Activated B cell treated with CpG ODN at 0.5 μM for 24 hours (primary cell): ENCODE data around the gene MYH9. TPM values are rescaled to one million over a fixed set of nuclear protein-coding genes. Genes with fewer than 3 reads are reported as not detected.

Source experiments
- ATAC-seq: fragments of 200-7000 bp; cut with Tn5 transposase; one replicate; pipeline ENCODE4 v1.10.0; 2021; ENCODE audit warnings: low read depth, mild to moderate bottlenecking, moderate library complexity
- CTCF ChIA-PET: fragments of 350-600 bp; sonication (Branson Sonifier 250); formaldehyde crosslinking; loops from one replicate; lab custom pipeline; 2021; ENCODE audit warnings: antibody characterized with exemption; lab: Charles Lee
- POLR2A ChIA-PET: fragments of 350-600 bp; sonication (Branson Sonifier 250); formaldehyde crosslinking; loops from one replicate; lab custom pipeline; 2021; ENCODE audit warnings: antibody characterized with exemption; lab: Charles Lee
- DNase-seq: peaks from one replicate; pipeline ENCODE4 v3.0.0; 2022
- H3K27ac Mint-ChIP-seq: one replicate; pipeline ENCODE4 v1.8.0; 2020; ENCODE audit warnings: mixed read lengths
- H3K27me3 Mint-ChIP-seq: one replicate; pipeline ENCODE4 v1.8.0; 2021; ENCODE audit warnings: mixed read lengths
- H3K36me3 Mint-ChIP-seq: one replicate; pipeline ENCODE4 v1.8.0; 2021; ENCODE audit warnings: low read depth, mixed read lengths
- H3K4me1 Mint-ChIP-seq: one replicate; pipeline ENCODE4 v1.8.0; 2021; ENCODE audit warnings: mixed read lengths
- H3K4me3 Mint-ChIP-seq: one replicate; pipeline ENCODE4 v1.8.0; 2020; ENCODE audit warnings: mild to moderate bottlenecking, mixed read lengths
- H3K9me3 Mint-ChIP-seq: one replicate; pipeline ENCODE4 v1.8.0; 2020; ENCODE audit warnings: mixed read lengths
- intact Hi-C: fragments of 100-400 bp; cut with micrococcal nuclease; formaldehyde crosslinking; loops from one replicate; pipeline ENCODE4 v1.15.1; 2024
- total RNA-seq: library from RNA; stranded (reverse); gene quantifications from 2 replicates; pipeline ENCODE4 v1.2.3, GENCODE V29; 2022
- TF ChIP-seq, protein P1 (sequence below): fragments of 200-600 bp; IDR thresholded peaks from one replicate; pipeline ENCODE4 v1.8.0; 2022; ENCODE audit warnings: antibody characterized with exemption, mild to moderate bottlenecking

MYH9 gene
- total RNA-seq, 1 donor from 2014 or later: 714 TPM

GRCh38 chr22:36306227-36306626 is 81.5 kb downstream of the MYH9 start:
- intact Hi-C loops: no loop called here
- TF ChIP-seq, protein P1, sequence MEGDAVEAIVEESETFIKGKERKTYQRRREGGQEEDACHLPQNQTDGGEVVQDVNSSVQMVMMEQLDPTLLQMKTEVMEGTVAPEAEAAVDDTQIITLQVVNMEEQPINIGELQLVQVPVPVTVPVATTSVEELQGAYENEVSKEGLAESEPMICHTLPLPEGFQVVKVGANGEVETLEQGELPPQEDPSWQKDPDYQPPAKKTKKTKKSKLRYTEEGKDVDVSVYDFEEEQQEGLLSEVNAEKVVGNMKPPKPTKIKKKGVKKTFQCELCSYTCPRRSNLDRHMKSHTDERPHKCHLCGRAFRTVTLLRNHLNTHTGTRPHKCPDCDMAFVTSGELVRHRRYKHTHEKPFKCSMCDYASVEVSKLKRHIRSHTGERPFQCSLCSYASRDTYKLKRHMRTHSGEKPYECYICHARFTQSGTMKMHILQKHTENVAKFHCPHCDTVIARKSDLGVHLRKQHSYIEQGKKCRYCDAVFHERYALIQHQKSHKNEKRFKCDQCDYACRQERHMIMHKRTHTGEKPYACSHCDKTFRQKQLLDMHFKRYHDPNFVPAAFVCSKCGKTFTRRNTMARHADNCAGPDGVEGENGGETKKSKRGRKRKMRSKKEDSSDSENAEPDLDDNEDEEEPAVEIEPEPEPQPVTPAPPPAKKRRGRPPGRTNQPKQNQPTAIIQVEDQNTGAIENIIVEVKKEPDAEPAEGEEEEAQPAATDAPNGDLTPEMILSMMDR: no peak
- ATAC-seq: no peak
- Mint-ChIP-seq H3K27ac (peak overlapping the region; percentile 12), H3K27me3 (no peaks in the 10 kb centered on the region), H3K9me3 (no peaks in the 10 kb centered on the region), H3K36me3 (peaks cover 91% of the 10 kb centered on the region), H3K4me1 (peaks cover 7% of the 10 kb centered on the region), H3K4me3 (no peak overlapping the region)
- ChIA-PET POLR2A (interaction anchor here (1.0 kb wide), 1 partner anchor 26 kb away, joined by 3 read pairs; no protein-coding TSS in a partner anchor), CTCF (interaction anchor here (10.0 kb wide), 1 partner anchor 164 kb away, joined by 144 read pairs; no protein-coding TSS in a partner anchor)
- DNase-seq: no peak

- no peak for ATAC-seq
- TF ChIP-seq, protein P1: no peak
- POLR2A ChIA-PET: no interaction called here
- no peak overlapping the region for H3K4me3 Mint-ChIP-seq
- no peak for DNase-seq
- intact Hi-C loops: no loop called here
- H3K9me3 Mint-ChIP-seq: no peaks in the 10 kb centered on the region
- H3K27me3 Mint-ChIP-seq: no peaks in the 10 kb centered on the region
- H3K4me1 Mint-ChIP-seq: peaks cover 7% of the 10 kb centered on the region
- CTCF ChIA-PET: interaction anchor here (10.0 kb wide), 1 partner anchor 164 kb away, joined by 144 read pairs; no protein-coding TSS in a partner anchor
- peaks cover 91% of the 10 kb centered on the region for H3K36me3 Mint-ChIP-seq
- H3K27ac Mint-ChIP-seq: peak overlapping the region; percentile 12
These were observed 82.0 kb downstream of the MYH9 start for GRCh38 chr22:36305813-36306212.

GRCh38 chr22:36304429-36304828 is 83.3 kb downstream of the MYH9 start:
- H3K27ac Mint-ChIP-seq: no peak overlapping the region
- H3K36me3 Mint-ChIP-seq: peaks cover 94% of the 10 kb centered on the region
- H3K4me1 Mint-ChIP-seq: peaks cover 7% of the 10 kb centered on the region
- intact Hi-C loops: no loop called here
- no peaks in the 10 kb centered on the region for H3K9me3 Mint-ChIP-seq
- TF ChIP-seq, protein P1: no peak
- no peak for ATAC-seq
- ChIA-PET CTCF (interaction anchor here (1.1 to 10.0 kb wide), 3 partner anchors 28 to 182 kb away, joined by 3 to 144 read pairs (median 36); no protein-coding TSS in a partner anchor), POLR2A (interaction anchor here (0.6 to 1.3 kb wide), 2 partner anchors 11 to 41 kb away, joined by 3 to 5 read pairs; no protein-coding TSS in a partner anchor)
- no peaks in the 10 kb centered on the region for H3K27me3 Mint-ChIP-seq
- no peak for DNase-seq
- no peak overlapping the region for H3K4me3 Mint-ChIP-seq

- no peak overlapping the region for H3K27ac Mint-ChIP-seq
- peaks cover 94% of the 10 kb centered on the region for H3K36me3 Mint-ChIP-seq
- no peaks in the 10 kb centered on the region for H3K27me3 Mint-ChIP-seq
- TF ChIP-seq, protein P1: no peak
- DNase-seq (no peak), ATAC-seq (no peak)
- H3K4me1 Mint-ChIP-seq: peaks cover 7% of the 10 kb centered on the region
- no peaks in the 10 kb centered on the region for H3K9me3 Mint-ChIP-seq
- ChIA-PET CTCF (interaction anchor here (1.1 to 10.0 kb wide), 3 partner anchors 28 to 182 kb away, joined by 3 to 144 read pairs (median 36); no protein-coding TSS in a partner anchor), POLR2A (interaction anchor here (4.8 kb wide), 1 partner anchor 167 kb away, joined by 20 read pairs; no protein-coding TSS in a partner anchor)
- intact Hi-C loops: no loop called here
- H3K4me3 Mint-ChIP-seq: no peak overlapping the region
These were observed 83.9 kb downstream of the MYH9 start for GRCh38 chr22:36303874-36304273.

- Mint-ChIP-seq H3K9me3 (no peaks in the 10 kb centered on the region), H3K4me1 (peaks cover 7% of the 10 kb centered on the region), H3K36me3 (peaks cover 94% of the 10 kb centered on the region), H3K27ac (no peak overlapping the region), H3K27me3 (no peaks in the 10 kb centered on the region), H3K4me3 (no peak overlapping the region)
- DNase-seq (no peak), ATAC-seq (no peak)
- ChIA-PET CTCF (interaction anchor here (0.6 to 10.0 kb wide), 6 partner anchors 10 to 669 kb away, joined by 3 to 144 read pairs (median 16); no protein-coding TSS in a partner anchor), POLR2A (interaction anchor here (2.4 to 4.8 kb wide), 2 partner anchors 84 to 168 kb away, joined by 11 to 20 read pairs; partner anchors contain the start of gene MYH9)
- TF ChIP-seq, protein P1: no peak
- intact Hi-C loops: no loop called here
These were observed 84.7 kb downstream of the MYH9 start for GRCh38 chr22:36303115-36303467.
